HG02571 (cell line): Measurements from ENCODE around the gene SBDS.
A peak's percentile ranks its signal among the peaks of the same experiment; 100 is the strongest.
"Not testable (repeated sequence)": the region's sequence is repeated elsewhere in the genome, so short reads cannot be mapped to it uniquely, and the experiment has no call there.

Source experiments
- ATAC-seq: cut with Tn5 transposase; IDR thresholded peaks from one replicate; pipeline ENCODE4 v1.9.1; 2021; ENCODE audit warnings: mild to moderate bottlenecking, moderate library complexity; ENCODE audit not compliant: unreplicated experiment

Gene SBDS

DNA sequence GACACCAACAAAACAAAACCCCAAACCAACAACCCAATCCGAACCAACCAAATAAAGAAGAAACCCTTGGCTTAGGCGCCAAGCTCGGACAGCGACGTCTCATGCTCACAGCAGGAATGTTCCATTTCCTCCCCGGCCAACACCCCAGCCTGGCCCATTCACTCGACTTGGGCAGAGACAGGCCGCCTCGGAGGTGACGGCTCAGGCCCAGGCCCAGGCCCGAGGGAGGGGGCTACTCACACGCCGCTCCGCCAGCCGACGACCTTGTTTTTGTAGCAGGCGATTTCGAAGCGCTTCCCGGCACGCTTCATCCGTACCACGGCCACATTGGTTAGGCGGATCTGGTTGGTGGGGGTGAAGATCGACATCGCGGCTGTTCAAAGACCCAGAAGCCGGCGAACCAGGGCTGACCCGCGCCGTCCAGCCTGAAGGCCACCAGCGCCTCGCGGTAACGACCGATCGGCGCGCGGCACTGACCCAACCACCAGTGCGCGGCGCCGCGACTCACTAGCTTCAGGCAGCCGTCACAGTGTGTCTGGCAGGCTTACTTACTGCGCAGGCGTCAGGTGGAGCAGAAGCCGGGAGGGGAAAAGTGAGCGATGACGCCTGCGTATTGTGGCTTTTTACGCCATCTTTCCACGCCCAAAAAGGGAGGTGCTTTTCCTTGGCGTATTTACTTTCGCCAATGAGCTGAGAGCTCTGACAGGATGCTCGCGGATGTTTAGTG lies at the start of gene SBDS:
Gene SBDS (minus strand): TSS at position 537 of the 727 bp plus-strand sequence. CDS start 169 bp downstream, at position 368.
- ATAC-seq, result peak; percentile 53

DNA sequence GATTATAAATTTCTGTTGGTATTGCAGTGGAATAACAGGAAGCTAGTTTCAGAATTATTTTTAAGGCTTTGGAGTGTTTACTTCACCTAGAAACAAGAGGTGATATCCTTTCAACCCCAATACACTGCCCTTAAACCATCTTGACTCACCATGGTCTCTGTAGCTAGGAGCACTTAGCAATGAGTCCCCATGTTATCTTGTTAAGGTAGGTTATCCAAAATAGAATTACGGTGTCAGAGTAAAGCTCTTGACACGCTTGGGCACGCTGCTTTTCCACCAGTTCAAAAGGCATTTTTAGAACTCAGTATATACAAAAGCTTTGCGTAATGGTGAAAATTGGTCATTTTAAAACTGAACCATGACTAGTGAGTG lies 48.2 kb upstream of the SBDS start:
- ATAC-seq, result not testable (repeated sequence)

DNA sequence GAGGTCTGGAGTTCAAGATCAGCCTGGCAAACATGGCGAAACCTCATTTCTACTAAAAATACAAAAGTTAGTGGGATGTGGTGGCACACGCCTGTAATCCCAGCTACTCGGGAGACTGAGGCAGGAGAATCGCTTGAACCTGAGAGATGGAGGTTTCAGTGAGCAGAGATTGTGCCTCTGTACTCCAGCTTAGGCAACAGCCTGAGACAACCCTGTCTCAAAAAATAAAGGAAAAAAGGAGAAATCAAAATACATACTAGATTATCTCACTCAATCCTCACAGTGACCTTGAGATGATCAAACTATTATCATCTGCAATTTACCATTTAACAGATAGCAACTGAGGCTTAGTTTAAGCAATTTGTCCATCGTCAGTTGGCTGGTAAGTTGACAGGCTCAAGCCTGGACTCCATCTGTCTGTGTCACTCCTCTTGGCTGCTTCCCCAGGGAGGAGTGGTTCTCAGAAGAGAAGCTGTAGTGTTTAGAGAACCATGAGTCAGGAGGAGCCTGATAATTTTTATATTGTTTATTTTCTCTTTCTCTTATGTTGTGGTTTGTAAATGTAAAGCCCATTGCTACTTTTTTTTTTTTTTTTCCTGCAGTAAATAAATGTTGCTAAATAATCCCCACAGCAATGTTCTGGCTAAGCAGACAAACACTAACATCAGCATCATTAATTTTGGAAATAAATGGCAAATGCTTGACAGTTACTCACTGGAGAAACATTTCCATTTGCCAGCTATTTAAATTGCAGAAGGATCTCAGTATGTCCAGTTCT lies 47.6 kb upstream of the SBDS start:
- ATAC-seq, result not testable (repeated sequence)

DNA sequence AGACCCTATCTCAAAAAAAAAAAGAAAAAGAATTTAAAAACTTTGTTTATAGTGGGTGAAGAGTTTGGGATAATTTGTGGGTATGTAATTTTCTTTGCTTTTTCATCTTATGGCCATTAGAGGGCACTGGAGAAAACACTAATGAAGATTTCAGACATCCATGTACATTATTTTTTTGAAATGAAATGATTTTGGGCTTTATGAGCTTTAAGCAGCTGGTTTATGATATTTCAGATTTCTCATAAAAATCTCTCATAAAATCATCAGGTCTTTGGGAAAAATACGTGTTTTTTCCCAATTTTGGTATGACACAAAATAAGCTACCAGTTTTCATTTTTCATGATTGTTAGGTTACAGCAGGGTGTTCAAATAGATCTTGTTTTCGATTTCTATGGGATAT lies 45.4 kb upstream of the SBDS start:
- ATAC-seq, result not testable (repeated sequence)

DNA sequence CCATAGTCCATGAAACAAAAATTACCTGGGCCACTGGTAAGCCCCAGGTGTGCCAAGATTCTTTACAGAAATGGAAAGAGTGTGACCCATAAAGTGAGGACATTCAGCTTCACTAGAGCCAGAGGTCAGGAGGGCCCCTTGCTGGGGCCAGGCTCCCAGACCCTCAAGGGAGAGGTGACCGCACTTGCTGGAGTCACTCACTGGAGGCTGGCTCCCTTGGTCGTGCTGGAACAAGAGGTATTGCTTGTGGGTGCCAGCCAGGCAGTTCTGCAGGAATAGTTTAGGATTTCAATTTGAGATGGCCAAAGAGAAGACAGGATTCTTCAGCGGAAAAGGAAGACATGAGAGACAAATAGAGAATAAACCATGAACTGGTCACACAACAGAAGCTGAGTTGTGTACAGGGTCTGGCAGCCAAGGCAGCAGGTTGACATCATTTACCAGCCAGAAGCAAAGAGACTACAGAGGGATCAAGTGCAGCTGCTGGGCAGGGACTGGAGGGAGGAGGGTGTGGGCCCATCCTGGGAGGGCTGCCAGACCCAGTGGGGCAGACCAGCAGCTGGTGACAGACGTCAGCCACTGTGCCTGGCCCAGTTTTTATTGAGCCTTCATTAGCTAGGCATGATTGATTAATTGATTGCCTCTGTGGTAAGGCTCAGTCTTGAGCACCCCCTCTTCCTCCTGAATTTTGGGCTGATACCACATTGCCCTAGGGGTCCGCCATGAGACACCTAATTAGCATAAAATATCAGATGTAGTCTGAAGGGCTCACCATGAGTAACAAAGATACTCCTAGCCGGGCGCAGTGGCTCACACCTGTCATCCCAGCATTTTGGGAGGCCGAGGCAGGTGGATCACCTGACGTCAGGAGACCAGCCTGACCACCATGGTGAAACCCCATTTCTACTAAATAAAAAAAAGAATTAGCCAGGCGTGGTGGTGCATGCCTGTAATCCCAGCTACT lies 41.3 kb upstream of the SBDS start:
- not testable (repeated sequence) for ATAC-seq

DNA sequence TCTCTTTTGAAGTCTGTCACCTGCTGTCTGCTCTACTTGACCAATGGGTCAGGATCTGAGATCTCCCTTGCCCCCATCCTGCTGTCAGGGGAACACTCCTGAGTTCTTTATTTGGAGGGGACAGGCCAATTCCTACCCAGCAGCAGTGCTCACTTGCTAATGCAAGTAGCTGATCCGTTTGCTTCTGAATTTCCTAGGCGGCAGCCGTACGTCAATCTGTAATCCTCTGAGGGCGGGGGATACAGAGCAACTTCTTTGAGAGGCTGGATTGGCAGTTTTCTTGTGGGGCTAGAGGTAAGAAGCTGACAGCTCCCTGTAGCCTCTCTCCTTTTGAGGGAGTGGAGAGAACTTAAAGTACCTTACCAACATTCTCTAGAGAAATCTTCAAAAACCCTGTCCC lies 37.9 kb upstream of the SBDS start:
- no peak for ATAC-seq

DNA sequence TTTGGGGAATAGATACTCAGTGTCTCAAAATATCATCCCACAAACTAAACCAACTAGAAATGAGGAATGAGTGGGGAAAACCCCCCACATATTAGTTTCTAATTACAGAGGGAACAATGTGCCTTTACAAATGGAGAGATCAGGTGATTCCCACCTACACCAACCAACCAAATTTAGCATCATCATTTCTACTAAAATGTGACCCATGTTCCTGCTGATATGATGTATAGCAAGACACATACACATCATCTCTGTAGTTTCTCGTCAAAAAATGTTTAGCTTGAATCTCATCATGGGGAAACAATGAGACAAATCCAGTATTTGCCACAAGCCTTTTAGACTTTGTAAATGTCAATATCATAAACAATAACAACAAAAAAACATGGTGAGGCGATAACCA lies 36.3 kb upstream of the SBDS start:
- ATAC-seq, result not testable (repeated sequence)

DNA sequence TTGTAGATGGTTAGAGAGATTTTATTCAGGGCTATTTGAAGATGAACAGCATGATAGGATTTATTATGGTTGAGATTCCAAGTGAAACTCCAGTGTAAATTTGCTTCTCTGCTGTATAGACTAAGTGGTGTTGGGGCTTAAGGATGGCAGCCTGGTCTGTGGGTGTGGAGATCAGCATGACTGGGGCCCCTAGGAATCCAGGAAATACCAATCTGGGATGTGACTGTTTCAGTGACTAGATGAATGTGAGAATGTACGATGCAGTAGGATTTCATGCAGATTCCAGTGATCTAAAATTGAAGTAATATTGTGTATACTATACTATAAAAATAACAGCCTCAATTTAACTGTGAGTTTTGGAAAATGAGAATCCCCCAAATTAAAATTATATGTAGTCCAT lies 30.1 kb upstream of the SBDS start:
- not testable (repeated sequence) for ATAC-seq

DNA sequence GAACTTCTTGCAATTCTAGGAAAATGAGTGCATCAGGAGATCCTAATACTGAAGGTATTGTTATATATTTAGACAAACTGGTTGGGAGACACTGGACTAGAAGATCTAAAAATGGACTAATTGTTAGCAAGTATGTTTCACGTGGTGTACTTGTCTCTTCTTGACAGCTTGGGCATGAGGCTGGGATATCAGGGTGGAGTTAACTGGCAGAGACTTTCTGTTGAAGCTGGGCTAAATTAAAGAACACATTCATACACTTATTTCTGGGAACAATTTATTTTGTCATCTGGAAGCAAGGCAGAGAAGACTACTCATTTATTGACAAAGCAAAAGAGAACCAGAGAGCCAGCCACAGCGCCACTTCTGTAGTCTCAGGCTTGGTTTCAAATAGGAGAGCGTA lies 27.1 kb upstream of the SBDS start:
- ATAC-seq, result no peak

DNA sequence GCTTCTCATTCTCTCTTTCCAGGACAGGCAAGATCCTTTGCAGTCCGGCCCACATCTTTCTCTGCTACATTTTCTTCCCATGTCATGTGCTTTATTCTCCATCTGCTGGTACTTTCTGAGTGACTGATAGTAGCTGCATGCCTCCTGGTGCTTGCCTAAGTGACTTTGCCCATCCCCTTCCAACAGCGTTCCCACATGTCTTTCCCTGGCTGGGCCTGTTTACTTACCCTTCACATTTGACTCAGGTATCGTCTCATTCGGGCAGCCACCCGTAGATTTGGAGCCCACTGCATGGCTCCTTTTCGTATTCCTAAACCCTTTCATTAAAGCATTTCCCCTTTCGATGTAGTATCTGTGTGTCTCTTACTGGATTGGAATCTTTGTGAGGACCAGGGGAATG lies 25.9 kb upstream of the SBDS start:
- no peak for ATAC-seq

DNA sequence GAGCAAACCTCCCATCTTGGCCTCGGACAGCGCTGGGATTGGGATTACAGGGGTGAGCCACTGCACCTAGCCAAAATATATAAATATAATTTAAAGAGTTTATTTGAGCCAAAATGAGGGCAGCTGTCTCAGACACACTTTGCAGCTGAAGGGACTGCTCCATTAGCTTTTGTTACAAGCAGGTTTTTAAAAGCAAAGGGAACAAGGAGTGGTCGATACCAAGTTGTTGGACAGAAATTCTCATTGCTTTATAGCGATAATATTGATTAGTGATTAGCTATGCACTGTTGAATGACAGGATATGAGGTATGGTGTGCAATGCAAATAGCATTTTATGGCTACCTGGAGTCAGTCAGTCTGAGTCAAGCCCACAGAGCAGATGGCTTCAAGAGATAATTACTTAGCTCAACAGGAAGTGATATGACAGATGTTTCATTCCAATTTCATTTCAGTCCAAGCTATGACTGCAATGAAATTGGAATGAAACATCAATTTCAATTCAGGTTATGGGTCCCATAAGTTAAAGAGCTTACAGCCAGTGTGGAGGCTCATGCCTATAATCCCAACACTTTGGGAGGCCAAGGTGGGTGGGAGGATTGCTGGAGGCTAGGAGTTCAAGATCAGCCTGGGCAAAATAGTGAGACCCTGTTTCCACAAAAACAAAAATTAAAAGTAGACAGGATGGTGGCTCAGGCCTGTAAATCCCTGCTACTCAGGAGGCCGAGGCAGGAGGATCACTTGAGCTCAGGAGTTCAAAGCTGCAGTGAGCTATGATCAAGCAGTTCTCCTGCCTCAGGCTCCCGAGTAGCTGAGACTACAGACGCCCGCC lies 24.4 kb upstream of the SBDS start:
- no peak for ATAC-seq

DNA sequence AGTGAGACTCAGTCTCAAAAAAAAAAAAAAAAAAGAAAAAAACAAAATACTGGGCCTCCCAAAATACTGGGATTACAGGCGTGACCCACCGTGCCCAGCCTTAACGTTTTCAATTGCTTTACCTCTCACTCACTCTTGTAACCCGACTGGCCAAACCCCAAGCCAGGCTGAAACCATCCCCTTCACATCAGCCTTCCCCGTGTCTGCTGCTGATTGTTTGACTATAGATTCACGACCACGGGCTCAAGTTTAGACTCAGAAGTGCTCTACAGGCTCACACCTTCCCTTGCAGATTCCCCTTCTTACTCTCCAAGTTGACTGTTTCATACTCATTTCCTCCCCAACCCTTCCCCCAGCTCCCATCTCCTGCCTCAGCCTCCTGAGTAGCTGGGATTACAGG lies 23.6 kb upstream of the SBDS start:
- ATAC-seq, result no peak

DNA sequence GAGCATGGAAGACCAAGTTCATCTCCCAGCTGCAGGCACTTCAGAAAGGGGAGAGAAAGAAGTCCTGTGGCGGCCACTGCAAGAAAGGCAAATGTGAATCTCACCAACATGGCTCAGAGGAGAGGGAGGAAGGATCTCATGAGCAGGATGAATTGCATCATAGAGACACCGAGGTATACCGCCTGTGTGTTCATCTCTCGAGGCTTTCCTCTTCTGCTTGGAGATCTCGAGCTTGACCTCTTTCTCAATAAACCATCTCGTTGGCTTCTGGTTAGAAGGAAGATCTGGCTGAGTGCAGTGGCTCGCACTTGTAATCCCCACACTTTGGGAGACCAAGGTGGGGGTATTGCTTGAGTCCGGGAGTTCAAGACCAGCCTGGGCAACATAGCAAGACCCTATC lies 22.6 kb upstream of the SBDS start:
- not testable (repeated sequence) for ATAC-seq

DNA sequence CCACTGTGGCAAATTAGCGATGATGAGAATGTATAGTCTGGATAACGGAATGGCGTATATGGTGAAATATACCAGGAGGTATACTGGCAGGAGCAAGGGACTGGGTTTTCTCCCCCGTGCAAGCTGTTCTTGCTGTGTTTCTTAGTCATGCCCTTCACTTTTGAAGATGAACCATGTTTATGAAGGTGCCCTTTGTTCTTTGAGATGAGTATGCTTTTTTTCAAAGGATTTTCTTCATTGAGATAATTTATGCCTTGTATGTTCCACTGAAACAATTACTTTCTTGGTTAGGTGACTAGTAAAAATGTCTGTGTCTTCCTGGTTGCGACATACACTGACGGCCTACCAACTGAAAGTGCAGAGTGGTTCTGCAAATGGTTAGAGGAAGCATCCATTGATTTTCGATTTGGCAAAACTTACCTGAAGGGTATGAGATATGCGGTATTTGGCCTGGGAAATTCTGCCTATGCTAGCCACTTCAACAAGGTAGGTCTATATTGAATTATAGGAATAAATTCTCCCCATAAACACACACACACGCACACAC lies 18.8 kb upstream of the SBDS start:
- ATAC-seq, result not testable (repeated sequence)

DNA sequence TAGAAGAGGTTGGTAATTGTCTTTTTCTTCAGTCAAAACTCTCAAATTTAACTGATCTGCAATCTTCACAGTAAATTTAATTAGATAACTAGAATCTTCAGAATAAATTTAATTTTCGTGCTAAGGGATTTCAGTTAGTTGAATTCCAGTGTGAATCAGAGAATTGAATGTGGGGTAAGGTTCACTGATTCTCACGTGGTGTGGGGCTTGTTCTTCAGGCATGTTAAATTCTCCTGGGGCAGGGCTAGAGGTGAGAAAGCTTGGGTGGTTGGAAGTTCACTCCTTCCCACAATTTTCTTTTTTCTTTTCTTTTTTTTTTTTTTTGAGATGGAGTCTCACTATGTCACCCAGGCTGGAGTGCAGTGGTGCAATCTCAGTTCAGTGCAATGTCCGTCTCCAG lies 14.3 kb upstream of the SBDS start:
- not testable (repeated sequence) for ATAC-seq

DNA sequence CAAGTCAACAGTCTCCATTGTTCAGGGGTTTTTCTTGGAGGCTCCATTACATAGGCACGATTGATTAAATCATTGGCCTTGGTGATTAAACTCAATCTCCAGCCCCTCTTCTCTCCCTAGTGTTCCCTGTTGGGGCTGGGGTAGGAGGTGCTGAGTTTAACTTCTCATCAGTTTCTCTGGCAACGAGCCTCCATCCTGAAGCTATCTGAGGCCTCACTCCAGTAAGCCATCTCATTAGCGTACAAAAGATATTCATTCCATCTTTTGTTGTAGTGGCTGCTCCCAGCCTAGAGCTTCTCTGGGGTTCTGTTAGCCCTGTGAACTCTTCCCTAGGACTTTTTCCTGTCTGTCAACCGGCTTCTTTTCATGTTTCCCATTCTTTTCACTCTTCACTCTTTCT lies 12.9 kb upstream of the SBDS start:
- no peak for ATAC-seq

DNA sequence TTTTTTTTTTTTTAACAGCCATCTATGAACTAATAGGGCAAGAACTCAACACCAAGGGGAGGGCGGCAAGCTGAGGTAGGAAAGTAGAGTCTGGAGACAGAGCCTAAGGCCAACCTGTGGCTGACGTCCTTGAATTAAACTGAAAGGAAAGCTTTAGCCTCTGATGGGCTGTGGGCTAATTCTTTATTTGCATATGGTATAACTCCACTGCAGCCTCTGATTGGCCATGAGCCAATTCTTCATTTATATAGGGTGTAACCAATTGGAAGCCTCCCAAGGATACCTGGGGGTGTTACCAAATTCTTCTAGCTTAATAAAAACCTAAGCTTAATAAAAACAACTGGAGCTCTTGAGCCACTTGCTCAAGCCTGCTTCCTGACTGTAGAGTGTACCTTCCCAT lies 11.6 kb upstream of the SBDS start:
- ATAC-seq, result no peak

DNA sequence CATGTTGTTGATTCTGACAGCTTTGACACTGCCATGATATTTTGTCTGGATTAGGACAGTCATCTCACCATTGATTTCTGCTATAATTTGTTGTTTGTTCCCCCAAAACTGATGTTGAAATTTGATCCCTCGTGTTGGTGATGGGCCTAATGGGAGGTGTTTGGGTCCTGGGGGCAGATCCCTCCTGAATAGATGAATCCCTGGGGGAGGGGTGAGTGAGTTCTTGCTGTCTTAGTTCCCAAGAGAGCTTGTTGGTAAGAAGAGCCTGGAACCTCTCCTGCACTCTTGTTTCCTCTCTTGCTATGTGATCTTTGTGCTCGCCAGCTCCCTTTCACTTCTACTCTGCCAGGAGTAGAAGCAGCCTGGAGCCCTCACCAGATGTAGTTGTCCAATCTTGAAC lies 8.8 kb upstream of the SBDS start:
- ATAC-seq, result not testable (repeated sequence)

DNA sequence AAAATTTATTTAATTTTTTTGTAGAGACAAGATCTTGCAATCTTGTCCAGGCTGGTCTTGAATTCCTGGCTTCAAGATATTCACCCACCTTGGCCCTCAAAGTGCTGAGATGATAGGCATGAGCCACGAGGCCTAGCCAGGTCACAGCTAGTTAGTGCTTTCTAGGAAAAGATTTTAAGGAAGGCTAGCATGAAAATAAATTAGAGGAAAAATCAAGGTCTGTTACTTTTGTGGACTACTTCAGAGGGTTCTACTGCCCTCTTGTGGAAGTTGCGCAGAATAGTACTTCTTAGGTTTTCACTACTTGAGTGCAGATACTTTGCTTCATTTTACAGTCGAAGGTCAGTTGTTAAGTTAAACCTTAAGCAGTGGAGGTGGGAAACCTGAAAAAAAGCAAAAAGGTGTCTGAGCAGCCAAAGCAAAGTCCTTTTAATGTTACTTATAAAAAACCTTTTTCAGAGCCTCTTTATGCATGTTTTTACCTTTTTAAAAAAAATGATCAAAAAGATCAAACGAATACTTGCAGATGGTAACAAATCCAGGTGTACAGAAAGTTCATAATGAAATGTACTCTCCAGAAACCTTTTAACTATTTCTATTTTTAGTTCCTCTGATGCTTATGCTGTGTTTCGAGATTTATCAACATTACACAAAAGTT lies 5.3 kb upstream of the SBDS start:
- ATAC-seq, result not testable (repeated sequence)
